Natural killer cell (primary cell): ENCODE data around the gene GHRHR. TPM values are rescaled to one million over a fixed set of nuclear protein-coding genes. Genes with fewer than 3 reads are reported as not detected.
A peak's percentile ranks its signal among the peaks of the same experiment; 100 is the strongest.

Experiments
- ATAC-seq, 3 donors: fragments of 150-1000 bp in 2 of 3; fragments of 200-7000 bp in 1 of 3; cut with Tn5 transposase; 1 replicate in 1 of 3; 2 replicates in 2 of 3; pipeline ENCODE4 v1.10.0; 2021; ENCODE audit warnings: mild to moderate bottlenecking in 2 of 3, moderate library complexity in 2 of 3
- DNase-seq, 2 donors: peaks; one replicate each; pipeline versions ENCODE4 v3.0.0 to v3.0.0-alpha.2; 2013 to 2021; ENCODE audit warnings: mixed read lengths in 1 of 2
- H3K27ac ChIP-seq: one replicate; pipeline ENCODE4 v1.5.1; 2013; ENCODE audit warnings: mild to moderate bottlenecking, low read length
- H3K27me3 ChIP-seq: one replicate; pipeline ENCODE4 v1.6.1; 2013; ENCODE audit warnings: low read length; ENCODE audit not compliant: control insufficient read depth, insufficient read depth
- H3K36me3 ChIP-seq: one replicate; pipeline ENCODE4 v1.6.1; 2013; ENCODE audit warnings: low read length; ENCODE audit not compliant: control insufficient read depth, insufficient read depth
- H3K4me1 ChIP-seq: one replicate; pipeline ENCODE4 v1.6.1; 2013; ENCODE audit warnings: low read length; ENCODE audit not compliant: control insufficient read depth, insufficient read depth
- H3K4me3 ChIP-seq: one replicate; pipeline ENCODE4 v1.5.1; 2013; ENCODE audit warnings: low read length
- H3K9me3 ChIP-seq: one replicate; pipeline ENCODE4 v1.6.1; 2013; ENCODE audit warnings: low read length; ENCODE audit not compliant: control insufficient read depth, insufficient read depth
- H3K27ac Mint-ChIP-seq, 2 donors: one replicate each; pipeline ENCODE4 v1.8.0; 2022; ENCODE audit warnings: mild to moderate bottlenecking in 2 of 2, mixed read lengths in 2 of 2, moderate library complexity in 1 of 2
- H3K27me3 Mint-ChIP-seq, 2 donors: one replicate each; pipeline ENCODE4 v1.8.0; 2022; ENCODE audit warnings: low read depth in 2 of 2, mixed read lengths in 2 of 2
- H3K36me3 Mint-ChIP-seq: one replicate; pipeline ENCODE4 v1.8.0; 2022; ENCODE audit warnings: mixed read lengths
- H3K4me1 Mint-ChIP-seq, 2 donors: one replicate each; pipeline ENCODE4 v1.8.0; 2022; ENCODE audit warnings: mixed read lengths in 2 of 2
- H3K4me3 Mint-ChIP-seq: one replicate; pipeline ENCODE4 v1.8.0; 2022; ENCODE audit warnings: mild to moderate bottlenecking, moderate library complexity, mixed read lengths
- H3K9me3 Mint-ChIP-seq, 2 donors: one replicate each; pipeline ENCODE4 v1.8.0; 2022; ENCODE audit warnings: mixed read lengths in 2 of 2
- CTCF ChIP-seq: fragments of 200-600 bp; IDR thresholded peaks from one replicate; pipeline ENCODE4 v1.8.0; 2022; ENCODE audit warnings: antibody characterized with exemption
- WGBS: methylation state at CpG from one replicate; pipeline ENCODE4 v1.1.7; 2013; ENCODE audit warnings: missing lambda C conversion rate; ENCODE audit not compliant: insufficient coverage; 5-methylcytosine and 5-hydroxymethylcytosine counted together
- intact Hi-C: fragments of 100-400 bp; cut with micrococcal nuclease; formaldehyde crosslinking; loops from one replicate; pipeline ENCODE4 v1.14.2; 2022
- total RNA-seq, 4 donors: library from RNA; stranded (reverse); fragments of 120-200 nt in 1 of 4; gene quantifications; one replicate each; pipeline versions ENCODE4 v1.2.3 to v1.2.4, GENCODE V29; 2013 to 2022

GHRHR gene
- total RNA-seq, 3 donors from 2014 or later (not counting 1 experiment from before 2014, with no cell fraction given), result not detected

- no peaks in the 10 kb centered on the region for H3K9me3 ChIP-seq
- no peaks in the 10 kb centered on the region for H3K9me3 Mint-ChIP-seq
- no peak overlapping the region for H3K4me3 ChIP-seq
- H3K27me3 Mint-ChIP-seq, result no peaks in the 10 kb centered on the region
- no peaks in the 10 kb centered on the region for H3K27me3 ChIP-seq
- TF ChIP-seq CTCF, result no peak
- no peak overlapping the region for H3K27ac ChIP-seq
- no peak for ATAC-seq
- intact Hi-C loops, result no loop called here
- 91% methylated on average over 6 of the region's 9 CpGs for WGBS
- no peak overlapping the region for H3K4me3 Mint-ChIP-seq
- H3K36me3 Mint-ChIP-seq, result no peaks in the 10 kb centered on the region
- no peaks in the 10 kb centered on the region for H3K4me1 ChIP-seq
- peak in 1 of 2 donors; percentile 9 for DNase-seq
- no peaks in the 10 kb centered on the region for H3K4me1 Mint-ChIP-seq
- no peaks in the 10 kb centered on the region for H3K36me3 ChIP-seq
- H3K27ac Mint-ChIP-seq, result no peak overlapping the region
These were observed 41.2 kb upstream of the GHRHR start for GRCh38 chr7:30922596-30922995.

- intact Hi-C loops, result no loop called here
- no peaks in the 10 kb centered on the region for H3K9me3 Mint-ChIP-seq
- WGBS, result 96% methylated on average over 16 of the region's 19 CpGs
- no peak overlapping the region for H3K4me3 Mint-ChIP-seq
- no peaks in the 10 kb centered on the region for H3K4me1 Mint-ChIP-seq
- no peaks in the 10 kb centered on the region for H3K36me3 Mint-ChIP-seq
- ATAC-seq (no peak), DNase-seq (peak in 1 of 2 donors; percentile 13)
- no peaks in the 10 kb centered on the region for H3K9me3 ChIP-seq
- no peaks in the 10 kb centered on the region for H3K4me1 ChIP-seq
- no peak overlapping the region for H3K27ac Mint-ChIP-seq
- no peaks in the 10 kb centered on the region for H3K27me3 Mint-ChIP-seq
- H3K27me3 ChIP-seq, result no peaks in the 10 kb centered on the region
- H3K27ac ChIP-seq, result no peak overlapping the region
- H3K4me3 ChIP-seq, result no peak overlapping the region
- no peak for TF ChIP-seq CTCF
- H3K36me3 ChIP-seq, result no peaks in the 10 kb centered on the region
These were observed 40.6 kb upstream of the GHRHR start for GRCh38 chr7:30923009-30923773.

GRCh38 chr7:30923774-30924413, 39.9 kb upstream of the GHRHR start:
- Histone ChIP-seq H3K27me3 (no peaks in the 10 kb centered on the region), H3K4me3 (no peak overlapping the region), H3K27ac (no peak overlapping the region), H3K4me1 (no peaks in the 10 kb centered on the region), H3K9me3 (no peaks in the 10 kb centered on the region), H3K36me3 (no peaks in the 10 kb centered on the region)
- no peaks in the 10 kb centered on the region for H3K27me3 Mint-ChIP-seq
- no peak overlapping the region for H3K4me3 Mint-ChIP-seq
- 90% methylated on average over 13 of the region's 13 CpGs for WGBS
- no peaks in the 10 kb centered on the region for H3K9me3 Mint-ChIP-seq
- ATAC-seq (no peak), DNase-seq (peak in 1 of 2 donors; percentile 4)
- no peak for TF ChIP-seq CTCF
- H3K27ac Mint-ChIP-seq, result no peak overlapping the region
- intact Hi-C loops, result no loop called here
- no peaks in the 10 kb centered on the region for H3K36me3 Mint-ChIP-seq
- no peaks in the 10 kb centered on the region for H3K4me1 Mint-ChIP-seq
